ENCODE measurements around the gene SESN2.
A peak's percentile ranks its signal among the peaks of the same experiment; 100 is the strongest.
"Not testable (repeated sequence)": the region's sequence is repeated elsewhere in the genome, so short reads cannot be mapped to it uniquely, and the experiment has no call there.

Gene SESN2

DNA sequence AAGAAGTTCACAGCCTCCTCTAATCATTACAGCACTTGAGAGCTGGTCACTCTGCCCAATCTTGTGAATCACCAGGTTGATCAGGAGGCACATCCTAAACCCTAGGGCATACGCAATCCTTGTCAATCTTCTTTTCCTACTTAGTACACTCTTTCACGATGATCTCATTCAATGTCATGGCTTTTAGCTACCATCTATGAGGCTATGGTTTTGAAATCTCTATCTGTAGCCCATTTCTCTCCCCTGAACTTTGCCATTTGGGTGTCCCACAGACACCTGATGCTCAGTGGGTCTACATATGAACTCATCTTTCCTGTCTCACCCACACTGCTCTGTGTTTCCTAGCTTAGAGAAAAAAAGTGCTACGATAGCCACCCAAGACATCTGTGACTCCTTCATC is 67.7 kb downstream of the SESN2 start:
- no peak overlapping the region for H3K4me3 ChIP-seq (ENCODE audit: low read depth, low read length)

DNA sequence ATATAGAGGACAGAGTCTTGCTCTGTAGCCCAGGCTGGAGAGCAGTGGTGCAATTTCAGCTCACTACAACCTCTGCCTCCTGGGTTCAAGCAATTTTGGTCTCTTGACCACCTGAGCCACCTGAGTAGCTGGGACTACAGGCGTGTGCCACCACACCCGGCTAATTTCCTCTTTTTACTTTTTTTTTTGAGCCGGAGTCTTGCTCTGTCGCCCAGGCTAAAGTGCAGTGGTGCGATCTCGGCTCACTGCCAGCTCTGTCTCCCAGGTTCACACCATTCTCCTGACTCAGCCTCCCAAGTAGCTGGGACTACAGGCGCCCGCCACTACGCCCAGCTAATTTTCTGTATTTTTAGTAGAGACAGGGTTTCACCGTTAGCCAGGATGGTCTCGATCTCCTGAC is 68.1 kb downstream of the SESN2 start:
- H3K4me3 ChIP-seq (ENCODE audit: low read depth, low read length): not testable (repeated sequence)

DNA sequence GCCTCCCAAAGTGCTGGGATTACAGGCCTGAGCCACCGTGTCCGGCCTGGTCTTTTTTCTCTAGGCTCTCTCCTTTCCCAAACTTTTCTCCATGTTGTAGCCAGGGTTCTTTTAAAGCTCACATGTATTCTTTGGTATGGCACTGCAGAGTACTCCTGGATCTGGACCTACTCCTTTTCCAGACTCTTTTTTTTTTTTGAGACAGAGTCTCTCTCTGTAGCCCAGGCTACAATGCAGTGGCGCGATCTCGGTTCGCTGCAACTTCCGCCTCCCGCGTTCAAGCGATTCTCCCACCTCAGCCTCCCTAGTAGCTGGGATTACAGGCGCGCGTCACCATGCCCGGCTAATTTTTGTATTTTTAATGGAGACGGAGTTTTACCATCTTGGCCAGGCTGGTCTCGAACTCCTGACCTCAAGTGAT is 68.9 kb downstream of the SESN2 start:
- H3K4me3 ChIP-seq (ENCODE audit: low read depth, low read length): peak overlapping the region; percentile 8

DNA sequence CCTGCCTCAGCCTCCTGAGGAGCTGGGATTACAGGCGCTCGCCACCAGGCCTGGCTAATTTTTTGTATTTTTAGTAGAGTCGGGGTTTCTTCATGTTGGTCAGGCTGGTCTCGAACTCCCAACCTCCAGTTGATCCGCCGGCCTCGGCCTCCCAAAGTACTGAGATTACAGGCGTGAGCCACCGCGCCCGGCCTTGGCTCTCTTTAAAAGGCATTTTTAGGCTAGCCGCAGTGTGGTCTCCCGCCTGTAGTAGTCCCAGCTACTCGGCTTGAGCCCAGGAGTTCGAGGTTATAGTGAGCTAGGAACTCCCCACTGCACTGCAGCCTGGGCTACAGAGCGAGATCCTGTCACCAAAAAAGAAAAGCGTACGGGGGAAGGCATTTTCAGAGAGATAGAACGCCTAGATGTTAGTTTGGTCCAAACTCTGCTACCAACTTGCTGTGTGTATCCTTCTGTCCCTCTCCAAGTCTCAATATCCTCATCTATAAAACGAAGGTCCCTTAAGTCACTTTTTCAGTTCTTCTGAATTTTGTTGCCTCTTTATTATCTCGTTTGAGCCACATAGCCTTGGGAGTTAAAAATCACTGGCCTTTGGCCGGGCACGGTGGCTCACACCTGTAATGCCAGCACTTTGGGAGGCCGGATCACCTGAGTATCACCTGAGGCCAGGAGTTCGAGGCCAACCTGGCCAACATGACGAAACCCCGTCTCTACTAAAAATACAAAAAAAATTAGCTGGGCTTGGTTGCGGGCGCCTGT is 70.3 kb downstream of the SESN2 start:
- peak overlapping the region; percentile 74 for H3K4me3 ChIP-seq (ENCODE audit: low read depth, low read length)
